GM12878 (cell line): ENCODE results near the gene ABCC1. TPM values are rescaled to one million over a fixed set of nuclear protein-coding genes. Genes with fewer than 3 reads are reported as not detected.

Experiments used
- ATAC-seq: fragments of 200-7000 bp; cut with Tn5 transposase; 3 replicates; pipeline ENCODE4 v1.9.1; 2020; ENCODE audit warnings: mild to moderate bottlenecking, moderate library complexity
- BruUV-seq: library from RNA; stranded (reverse); fragments of 400-500 nt; replicated peaks from 2 replicates; lab custom pipeline; 2021; lab: Mats Ljungman, UMichigan
- CTCF ChIA-PET: fragments of 300-600 bp; sonication (Branson Sonifier 250); formaldehyde crosslinking; extraction: SDS; loops from one replicate; lab custom pipeline; 2021; ENCODE audit warnings: inconsistent platforms; lab: Yijun Ruan, JAX
- POLR2A ChIA-PET: fragments of 350-600 bp; formaldehyde crosslinking; extraction: SDS; loops from one replicate; lab custom pipeline; 2021; ENCODE audit warnings: inconsistent platforms; lab: Charles Lee
- RAD21 ChIA-PET: fragments of 300-600 bp; sonication (Branson Sonifier 250); formaldehyde crosslinking; loops from one replicate; lab custom pipeline; 2023; ENCODE audit warnings: antibody characterized with exemption; ENCODE audit not compliant: unreplicated experiment; lab: Charles Lee
- SMC1A ChIA-PET: fragments of 300-600 bp; sonication (Branson Sonifier 250); formaldehyde crosslinking; loops from one replicate; lab custom pipeline; 2023; ENCODE audit not compliant: unreplicated experiment, uncharacterized antibody; lab: Charles Lee
- DNase-seq: peaks from one replicate; pipeline ENCODE4 v3.0.0-alpha.2; 2011; ENCODE audit warnings: low read depth, low spot score
- FAIRE-seq: peaks from 3 replicates; lab custom pipeline; 2011; peaks lifted over from hg19 to GRCh38; lab: Jason Lieb, UNC
- H2AFZ ChIP-seq: 2 replicates; pipeline ENCODE4 v1.6.0; 2011; ENCODE audit warnings: low read depth, low read length, control low read depth; ENCODE audit not compliant: control insufficient read depth
- H3K27ac ChIP-seq: 2 replicates; pipeline ENCODE4 v1.5.1; 2011; ENCODE audit warnings: control low read depth; ENCODE audit not compliant: control insufficient read depth, insufficient read depth
- H3K27me3 ChIP-seq, 2 experiments: replicated peaks in 1 of 2; 2 replicates each; pipeline versions ENCODE4 v1.6.0 to v1.6.1; 2011; ENCODE audit warnings: low read length in 1 of 2; ENCODE audit not compliant: control insufficient read depth in 2 of 2, insufficient read depth in 2 of 2
- H3K36me3 ChIP-seq, 2 experiments: 2 replicates each; pipeline ENCODE4 v1.5.1; 2011; ENCODE audit warnings: low read length in 1 of 2; ENCODE audit not compliant: control insufficient read depth in 2 of 2, insufficient read depth in 2 of 2
- H3K4me1 ChIP-seq: 2 replicates; pipeline ENCODE4 v1.6.1; 2011; ENCODE audit warnings: mild to moderate bottlenecking, low read length, moderate library complexity, mixed read lengths; ENCODE audit not compliant: control insufficient read depth, insufficient read depth
- H3K4me2 ChIP-seq: 2 replicates; pipeline ENCODE4 v1.6.0; 2011; ENCODE audit warnings: control low read depth; ENCODE audit not compliant: control insufficient read depth, insufficient read depth
- H3K4me3 ChIP-seq: fragments of 200-600 bp; sonication (generic); 2 replicates; pipeline ENCODE4 v1.5.1; 2016
- H3K79me2 ChIP-seq: 2 replicates; pipeline ENCODE4 v1.6.0; 2011; ENCODE audit warnings: low read length; ENCODE audit not compliant: control insufficient read depth, insufficient read depth
- H3K9ac ChIP-seq: 2 replicates; pipeline ENCODE4 v1.8.0; 2011; ENCODE audit warnings: low read length, control low read depth, mixed read lengths; ENCODE audit not compliant: control insufficient read depth, insufficient read depth
- H3K9me3 ChIP-seq: replicated peaks from 3 replicates; pipeline ENCODE4 v1.5.1; 2011; ENCODE audit warnings: mild to moderate bottlenecking, low read length; ENCODE audit not compliant: control insufficient read depth, insufficient read depth
- H4K20me1 ChIP-seq: 2 replicates; pipeline ENCODE4 v1.6.0; 2011; ENCODE audit not compliant: control insufficient read depth, insufficient read depth
- EZH2 ChIP-seq: IDR thresholded peaks from 2 replicates; pipeline ENCODE4 v1.6.1; 2012; ENCODE audit warnings: low read depth, mild to moderate bottlenecking, control low read depth, inconsistent platforms, low read length, borderline replicate concordance; ENCODE audit not compliant: control insufficient read depth
- FOXK2 ChIP-seq: fragments of 450-650 bp; IDR thresholded peaks from 2 replicates; pipeline ENCODE4 v1.6.1; 2017; ENCODE audit warnings: mild to moderate bottlenecking, moderate library complexity
- GATAD2B ChIP-seq: fragments of 450-650 bp; conservative IDR thresholded peaks from 2 replicates; pipeline ENCODE4 v1.6.1; 2017; ENCODE audit warnings: low read depth, mild to moderate bottlenecking, moderate library complexity
- KDM1A ChIP-seq: fragments of 200-600 bp; sonication (generic); IDR thresholded peaks from 2 replicates; pipeline ENCODE4 v1.6.1; 2016; ENCODE audit warnings: borderline replicate concordance
- MEF2A ChIP-seq: IDR thresholded peaks from 2 replicates; pipeline ENCODE4 v1.6.1; 2011; ENCODE audit warnings: low read depth, mild to moderate bottlenecking, low read length, moderate library complexity; ENCODE audit not compliant: insufficient read depth
- MYB ChIP-seq: fragments of 150-350 bp; IDR thresholded peaks from 2 replicates; pipeline ENCODE4 v1.6.1; 2014; ENCODE audit warnings: mild to moderate bottlenecking, low read depth, low read length, borderline replicate concordance
- SMAD5 ChIP-seq: IDR thresholded peaks from 2 replicates; pipeline ENCODE4 v1.6.1; 2016; ENCODE audit warnings: antibody characterized with exemption, low read depth
- SPI1 ChIP-seq: IDR thresholded peaks from 2 replicates; pipeline ENCODE4 v1.6.1; 2011; ENCODE audit warnings: low read depth, mild to moderate bottlenecking, low read length, moderate library complexity, borderline replicate concordance; ENCODE audit not compliant: insufficient read depth
- SUPT20H ChIP-seq: IDR thresholded peaks from 2 replicates; pipeline ENCODE4 v1.6.1; 2011; ENCODE audit warnings: low read depth, mild to moderate bottlenecking, low read length, moderate library complexity, borderline replicate concordance; ENCODE audit not compliant: control insufficient read depth
- TARDBP ChIP-seq: IDR thresholded peaks from 2 replicates; pipeline ENCODE4 v1.6.1; 2016; ENCODE audit warnings: borderline replicate concordance
- TCF3 ChIP-seq: IDR thresholded peaks from 2 replicates; pipeline ENCODE4 v1.6.1; 2012; ENCODE audit warnings: low read depth, mild to moderate bottlenecking, low read length, borderline replicate concordance; ENCODE audit not compliant: insufficient read depth
- TCF7 ChIP-seq: IDR thresholded peaks from 2 replicates; pipeline ENCODE4 v1.6.1; 2014; ENCODE audit warnings: antibody characterized with exemption, borderline replicate concordance
- YBX1 ChIP-seq: fragments of 450-650 bp; IDR thresholded peaks from 2 replicates; pipeline ENCODE4 v1.6.1; 2016; ENCODE audit warnings: antibody characterized with exemption
- WGBS: methylation state at CpG from one replicate; pipeline ENCODE4 v1.1.6; 2016; ENCODE audit warnings: low lambda C conversion rate; ENCODE audit not compliant: insufficient replicate concordance, insufficient coverage; ENCODE audit errors: missing lambda C conversion rate; 5-methylcytosine and 5-hydroxymethylcytosine counted together
- in situ Hi-C: fragments of 300-500 bp; cut with MboI; formaldehyde crosslinking; loops from 9 replicates; pipeline ENCODE4 v1.14.3; 2018; ENCODE audit warnings: mixed read lengths
- intact Hi-C: fragments of 100-400 bp; cut with micrococcal nuclease; formaldehyde crosslinking; loops from one replicate; pipeline ENCODE4 v1.14.2; 2022; ENCODE audit not compliant: unreplicated experiment
- polyA plus RNA-seq, 11 experiments: library from polyadenylated mRNA; depleted of rRNA in 4 of 11; unstranded in 6 of 11; stranded (reverse) in 5 of 11; fragments of >200 nt; fragmentation: Nextera tagmentation in 4 of 11; fragmentation: Illumina TruSeq in 1 of 11; extraction: Ambion mirVana in 4 of 11; extraction: Trizol in 1 of 11; gene quantifications; 1 replicate in 1 of 11; 2 replicates in 10 of 11; pipeline versions ENCODE4 v1.2.1 to v1.2.3, GENCODE V29; 2011 to 2016; ENCODE audit warnings: inconsistent platforms in 2 of 11, missing spikeins in 2 of 11, low read depth in 1 of 11
- total RNA-seq, 4 experiments: library from RNA; depleted of rRNA in 3 of 4; stranded (reverse); fragments of >200 nt in 3 of 4; fragmentation: Illumina TruSeq in 1 of 4; extraction: Trizol in 1 of 4; gene quantifications; 2 replicates each; pipeline versions ENCODE4 v1.2.1 to v1.2.3, GENCODE V29; 2013 to 2021
- TF ChIP-seq, protein P1 (sequence below): fragments of 450-650 bp; formaldehyde crosslinking; IDR thresholded peaks from 2 replicates; pipeline ENCODE4 v1.5.0; 2022; ENCODE audit warnings: mild to moderate bottlenecking, missing genetic modification characterization

ABCC1 gene
- total and polyA plus RNA-seq, 10 of the 15 experiments (the other 5 are each of a cell fraction or from before 2014, with no cell fraction given): 3.2 to 44.6 (median 14.5) TPM

GRCh38 chr16:16042076-16042475 lies 92.7 kb downstream of the ABCC1 start:
- ChIA-PET CTCF (interaction anchor here (0.7 kb wide), 1 partner anchor 18 kb away, joined by 3 read pairs; no protein-coding TSS in a partner anchor), POLR2A (interaction anchor here (0.7 kb wide), 1 partner anchor 1011 kb away, joined by 5 read pairs; no protein-coding TSS in a partner anchor), SMC1A (interaction anchor here (0.6 to 1.2 kb wide), 2 partner anchors 11 to 82 kb away, joined by 3 to 5 read pairs; no protein-coding TSS in a partner anchor), RAD21 (no interaction called here)
- Histone ChIP-seq H3K27ac (no peak overlapping the region), H3K9me3 (no peaks in the 10 kb centered on the region), H2AFZ (no peak overlapping the region), H3K4me1 (no peaks in the 10 kb centered on the region), H3K9ac (no peak overlapping the region), H3K4me3 (no peak overlapping the region), H3K27me3 (no peaks in the 10 kb centered on the region), H3K79me2 (no peaks in the 10 kb centered on the region), H3K4me2 (no peak overlapping the region), H4K20me1 (no peaks in the 10 kb centered on the region), H3K36me3 (peaks cover 19 to 31% of the 10 kb centered on the region in 2 experiments)
- no peak for FAIRE-seq
- ATAC-seq: no peak
- intact Hi-C loops (no loop called here), in situ Hi-C loops (no loop called here)
- 100% methylated on average over 2 of the region's 2 CpGs for WGBS
- TF ChIP-seq SUPT20H (no peak), SMAD5 (no peak), KDM1A (no peak), FOXK2 (no peak), SPI1 (no peak)
- no peak for DNase-seq
- no TSS peak for BruUV-seq

GRCh38 chr16:16045296-16045695 lies 95.9 kb downstream of the ABCC1 start:
- Histone ChIP-seq H3K27ac (no peak overlapping the region), H3K4me1 (no peaks in the 10 kb centered on the region), H3K27me3 (no peaks in the 10 kb centered on the region), H3K4me3 (no peak overlapping the region), H2AFZ (no peak overlapping the region), H3K9me3 (no peaks in the 10 kb centered on the region), H3K4me2 (no peak overlapping the region), H3K79me2 (no peaks in the 10 kb centered on the region), H3K9ac (no peak overlapping the region), H4K20me1 (no peaks in the 10 kb centered on the region), H3K36me3 (peaks cover 36 to 38% of the 10 kb centered on the region in 2 experiments)
- ChIA-PET RAD21 (interaction anchor here (0.9 to 1.9 kb wide), 2 partner anchors 171 to 280 kb away, joined by 5 to 6 read pairs; no protein-coding TSS in a partner anchor), POLR2A (no interaction called here), CTCF (interaction anchor here (0.7 to 2.0 kb wide), 6 partner anchors 8 to 171 kb away, joined by 3 to 6 read pairs (median 4); no protein-coding TSS in a partner anchor), SMC1A (interaction anchor here (1.0 to 2.0 kb wide), 2 partner anchors 170 to 178 kb away, joined by 3 to 5 read pairs; no protein-coding TSS in a partner anchor)
- ATAC-seq (no peak), FAIRE-seq (no peak), DNase-seq (no peak)
- WGBS: 50% methylated on average over 2 of the region's 2 CpGs
- in situ Hi-C loops: no loop called here
- intact Hi-C loops: no loop called here
- no TSS peak for BruUV-seq
- TF ChIP-seq EZH2 (no peak), YBX1 (no peak), MYB (no peak), TCF7 (no peak), MEF2A (no peak), TARDBP (no peak), TCF3 (no peak), GATAD2B (no peak)
- TF ChIP-seq, protein P1, sequence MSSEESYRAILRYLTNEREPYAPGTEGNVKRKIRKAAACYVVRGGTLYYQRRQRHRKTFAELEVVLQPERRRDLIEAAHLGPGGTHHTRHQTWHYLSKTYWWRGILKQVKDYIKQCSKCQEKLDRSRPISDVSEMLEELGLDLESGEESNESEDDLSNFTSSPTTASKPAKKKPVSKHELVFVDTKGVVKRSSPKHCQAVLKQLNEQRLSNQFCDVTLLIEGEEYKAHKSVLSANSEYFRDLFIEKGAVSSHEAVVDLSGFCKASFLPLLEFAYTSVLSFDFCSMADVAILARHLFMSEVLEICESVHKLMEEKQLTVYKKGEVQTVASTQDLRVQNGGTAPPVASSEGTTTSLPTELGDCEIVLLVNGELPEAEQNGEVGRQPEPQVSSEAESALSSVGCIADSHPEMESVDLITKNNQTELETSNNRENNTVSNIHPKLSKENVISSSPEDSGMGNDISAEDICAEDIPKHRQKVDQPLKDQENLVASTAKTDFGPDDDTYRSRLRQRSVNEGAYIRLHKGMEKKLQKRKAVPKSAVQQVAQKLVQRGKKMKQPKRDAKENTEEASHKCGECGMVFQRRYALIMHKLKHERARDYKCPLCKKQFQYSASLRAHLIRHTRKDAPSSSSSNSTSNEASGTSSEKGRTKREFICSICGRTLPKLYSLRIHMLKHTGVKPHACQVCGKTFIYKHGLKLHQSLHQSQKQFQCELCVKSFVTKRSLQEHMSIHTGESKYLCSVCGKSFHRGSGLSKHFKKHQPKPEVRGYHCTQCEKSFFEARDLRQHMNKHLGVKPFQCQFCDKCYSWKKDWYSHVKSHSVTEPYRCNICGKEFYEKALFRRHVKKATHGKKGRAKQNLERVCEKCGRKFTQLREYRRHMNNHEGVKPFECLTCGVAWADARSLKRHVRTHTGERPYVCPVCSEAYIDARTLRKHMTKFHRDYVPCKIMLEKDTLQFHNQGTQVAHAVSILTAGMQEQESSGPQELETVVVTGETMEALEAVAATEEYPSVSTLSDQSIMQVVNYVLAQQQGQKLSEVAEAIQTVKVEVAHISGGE (CRISPR knock-in tag): no peak
